ENCODE data around the gene TMEM131.

Gene TMEM131

DNA sequence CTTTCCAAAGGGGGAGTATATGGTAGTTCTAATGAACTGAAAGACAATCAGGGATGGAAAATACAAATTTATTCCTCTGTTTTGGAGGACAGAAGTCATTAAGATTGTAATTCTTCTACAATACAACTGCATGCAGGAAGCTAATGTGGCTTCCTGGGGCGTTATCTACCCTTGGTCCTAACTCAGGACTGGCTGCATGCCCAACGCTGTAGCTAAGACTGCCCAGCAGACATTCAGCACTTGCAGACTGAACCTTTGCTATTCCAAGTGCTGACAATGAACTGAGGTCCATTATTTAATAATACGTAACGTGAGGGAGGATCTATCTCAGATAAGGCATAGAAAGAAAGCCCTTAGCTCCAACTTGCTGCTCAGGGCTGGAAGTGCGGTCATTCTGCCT lies 229.2 kb downstream of the TMEM131 start:
- peaks cover 7% of the 10 kb centered on the region for H3K4me1 ChIP-seq (ENCODE audit: control insufficient read depth, insufficient read depth, low read depth, low read length)
- H3K23ac ChIP-seq (ENCODE audit: low read length in 2 of 2): no peak overlapping the region
- no peak overlapping the region for H3K4me2 ChIP-seq (ENCODE audit: low read length, poor library complexity, severe bottlenecking)
- 95% methylated on average over 5 of the region's 5 CpGs for WGBS
- H3K9me3 ChIP-seq (ENCODE audit: control insufficient read depth, low read length): no peaks in the 10 kb centered on the region
- H3K14ac ChIP-seq (ENCODE audit: low read length in 2 of 2): no peak overlapping the region
- H3K4me3 ChIP-seq (ENCODE audit: insufficient read depth in 1 of 2, low read depth in 1 of 2, low read length in 2 of 2): no peak overlapping the region
- H2AFZ ChIP-seq (ENCODE audit: low read depth, low read length): no peak overlapping the region
- no peaks in the 10 kb centered on the region for H3K27me3 ChIP-seq (ENCODE audit: control insufficient read depth in 1 of 2, insufficient read depth in 1 of 2, low read length in 2 of 2)
- H2BK12ac ChIP-seq (ENCODE audit: low read length in 2 of 2): no peak overlapping the region
- DNase-seq: no peak
- no peaks in the 10 kb centered on the region for H3K79me1 ChIP-seq (replicated peaks; ENCODE audit: low read length, poor library complexity, severe bottlenecking)
- peaks cover 34 to 77% of the 10 kb centered on the region in 2 experiments for H3K36me3 ChIP-seq (ENCODE audit: control insufficient read depth in 1 of 2, insufficient read depth in 2 of 2, low read depth in 1 of 2, low read length in 2 of 2)
- no peak overlapping the region for H2BK5ac ChIP-seq (ENCODE audit: low read depth, low read length, poor library complexity, severe bottlenecking)
- H3K9ac ChIP-seq (ENCODE audit: low read length): no peak overlapping the region
- H3K18ac ChIP-seq (ENCODE audit: low read depth in 1 of 2, low read length in 2 of 2): no peak overlapping the region
- H3K27ac ChIP-seq (ENCODE audit: low read length, poor library complexity, severe bottlenecking): no peak overlapping the region
- H2AK5ac ChIP-seq (ENCODE audit: low read length, severe bottlenecking): no peak overlapping the region
- H2BK120ac ChIP-seq (ENCODE audit: low read depth, low read length): no peak overlapping the region
- H2BK15ac ChIP-seq (ENCODE audit: low read depth, poor library complexity, severe bottlenecking): no peak overlapping the region
- H3K4ac ChIP-seq (ENCODE audit: low read depth in 1 of 2, low read length in 2 of 2): no peak overlapping the region
- H4K91ac ChIP-seq (ENCODE audit: low read length): no peak overlapping the region
- H4K8ac ChIP-seq (ENCODE audit: low read length): no peak overlapping the region

DNA sequence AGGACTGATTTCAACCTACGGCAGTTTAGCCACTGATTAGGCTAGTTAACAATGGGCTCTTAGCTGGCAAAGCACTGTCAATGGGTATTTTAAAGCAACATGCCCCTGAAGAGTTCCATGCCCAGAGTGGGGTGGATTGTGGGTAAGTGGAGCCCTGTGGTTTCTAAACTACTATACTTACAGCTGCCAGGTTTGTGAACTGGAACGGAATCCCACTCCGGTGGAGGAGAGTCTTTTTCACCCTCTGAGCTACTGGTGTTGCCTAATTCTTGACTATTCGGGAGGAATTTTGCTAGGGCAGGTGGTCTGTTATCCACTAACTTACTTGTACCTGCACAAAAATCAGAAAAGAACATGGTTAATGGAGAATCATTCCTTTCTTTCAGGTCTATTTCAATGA lies 229.8 kb downstream of the TMEM131 start:
- no peak overlapping the region for H2AFZ ChIP-seq (ENCODE audit: low read depth, low read length)
- no peak overlapping the region for H3K14ac ChIP-seq (ENCODE audit: low read length in 2 of 2)
- no peak overlapping the region for H4K8ac ChIP-seq (ENCODE audit: low read length)
- H2BK12ac ChIP-seq (ENCODE audit: low read length in 2 of 2): no peak overlapping the region
- no peak overlapping the region for H2AK5ac ChIP-seq (ENCODE audit: low read length, severe bottlenecking)
- no peaks in the 10 kb centered on the region for H3K79me1 ChIP-seq (replicated peaks; ENCODE audit: low read length, poor library complexity, severe bottlenecking)
- H3K4ac ChIP-seq (ENCODE audit: low read depth in 1 of 2, low read length in 2 of 2): no peak overlapping the region
- peaks cover 7% of the 10 kb centered on the region for H3K4me1 ChIP-seq (ENCODE audit: control insufficient read depth, insufficient read depth, low read depth, low read length)
- no peak overlapping the region for H3K9ac ChIP-seq (ENCODE audit: low read length)
- WGBS: 98% methylated on average over 2 of the region's 4 CpGs
- H3K27me3 ChIP-seq (ENCODE audit: control insufficient read depth in 1 of 2, insufficient read depth in 1 of 2, low read length in 2 of 2): no peaks in the 10 kb centered on the region
- H2BK15ac ChIP-seq (ENCODE audit: low read depth, poor library complexity, severe bottlenecking): no peak overlapping the region
- H4K91ac ChIP-seq (ENCODE audit: low read length): no peak overlapping the region
- H3K36me3 ChIP-seq (ENCODE audit: control insufficient read depth in 1 of 2, insufficient read depth in 2 of 2, low read depth in 1 of 2, low read length in 2 of 2): peaks cover 39 to 77% of the 10 kb centered on the region in 2 experiments
- no peak overlapping the region for H3K23ac ChIP-seq (ENCODE audit: low read length in 2 of 2)
- no peak overlapping the region for H3K18ac ChIP-seq (ENCODE audit: low read depth in 1 of 2, low read length in 2 of 2)
- H3K9me3 ChIP-seq (ENCODE audit: control insufficient read depth, low read length): no peaks in the 10 kb centered on the region
- DNase-seq: no peak
- H3K4me3 ChIP-seq (ENCODE audit: insufficient read depth in 1 of 2, low read depth in 1 of 2, low read length in 2 of 2): no peak overlapping the region
- no peak overlapping the region for H3K4me2 ChIP-seq (ENCODE audit: low read length, poor library complexity, severe bottlenecking)
- no peak overlapping the region for H3K27ac ChIP-seq (ENCODE audit: low read length, poor library complexity, severe bottlenecking)
- H2BK5ac ChIP-seq (ENCODE audit: low read depth, low read length, poor library complexity, severe bottlenecking): no peak overlapping the region
- no peak overlapping the region for H2BK120ac ChIP-seq (ENCODE audit: low read depth, low read length)

DNA sequence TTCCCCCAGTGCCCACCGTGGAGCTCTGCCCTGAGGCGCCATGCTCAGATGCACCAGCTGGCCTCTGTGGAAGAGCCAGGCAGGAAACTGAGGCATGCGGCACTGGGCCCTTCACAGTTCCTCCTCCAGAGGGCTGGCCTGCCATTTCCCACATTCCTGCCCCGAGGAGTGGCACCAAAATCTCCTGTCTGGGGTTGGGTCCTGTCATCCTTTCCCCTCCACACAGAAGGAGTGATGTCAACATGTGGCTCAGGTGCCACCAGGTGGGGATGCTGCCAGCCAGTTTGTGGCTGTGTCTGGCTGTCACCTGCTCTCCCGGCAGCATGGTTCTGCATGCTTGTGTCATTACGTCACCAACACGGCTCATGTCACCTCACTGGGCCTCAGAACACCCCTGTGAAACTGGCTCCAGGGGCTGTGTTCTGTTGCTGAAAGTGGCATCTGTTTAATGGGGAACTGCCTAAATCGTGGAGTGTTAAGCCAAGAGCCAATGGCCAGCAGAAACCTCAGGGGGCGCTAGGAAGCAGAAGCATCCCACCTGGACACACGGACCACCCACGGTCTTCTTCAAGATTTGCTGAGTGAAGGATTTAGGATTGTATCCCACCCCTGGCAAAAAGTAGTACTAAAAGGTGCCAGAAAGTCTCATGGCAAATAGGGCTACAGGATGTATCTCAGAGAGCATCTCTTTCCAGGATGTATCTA lies 231.0 kb downstream of the TMEM131 start:
- H2BK12ac ChIP-seq (ENCODE audit: low read length in 2 of 2): no peak overlapping the region
- no peak overlapping the region for H2BK15ac ChIP-seq (ENCODE audit: low read depth, poor library complexity, severe bottlenecking)
- no peak overlapping the region for H2BK120ac ChIP-seq (ENCODE audit: low read depth, low read length)
- H4K8ac ChIP-seq (ENCODE audit: low read length): no peak overlapping the region
- H3K4me1 ChIP-seq (ENCODE audit: control insufficient read depth, insufficient read depth, low read depth, low read length): peaks cover 7% of the 10 kb centered on the region
- H3K23ac ChIP-seq (ENCODE audit: low read length in 2 of 2): no peak overlapping the region
- no peak overlapping the region for H3K14ac ChIP-seq (ENCODE audit: low read length in 2 of 2)
- H3K9me3 ChIP-seq (ENCODE audit: control insufficient read depth, low read length): no peaks in the 10 kb centered on the region
- H3K4me3 ChIP-seq (ENCODE audit: insufficient read depth in 1 of 2, low read depth in 1 of 2, low read length in 2 of 2): no peak overlapping the region
- no peak overlapping the region for H3K18ac ChIP-seq (ENCODE audit: low read depth in 1 of 2, low read length in 2 of 2)
- no peaks in the 10 kb centered on the region for H3K27me3 ChIP-seq (ENCODE audit: control insufficient read depth in 1 of 2, insufficient read depth in 1 of 2, low read length in 2 of 2)
- no peak overlapping the region for H3K27ac ChIP-seq (ENCODE audit: low read length, poor library complexity, severe bottlenecking)
- no peak for DNase-seq
- H3K36me3 ChIP-seq (ENCODE audit: control insufficient read depth in 1 of 2, insufficient read depth in 2 of 2, low read depth in 1 of 2, low read length in 2 of 2): peaks cover 49 to 77% of the 10 kb centered on the region in 2 experiments
- no peaks in the 10 kb centered on the region for H3K79me1 ChIP-seq (replicated peaks; ENCODE audit: low read length, poor library complexity, severe bottlenecking)
- no peak overlapping the region for H2AK5ac ChIP-seq (ENCODE audit: low read length, severe bottlenecking)
- no peak overlapping the region for H3K9ac ChIP-seq (ENCODE audit: low read length)
- no peak overlapping the region for H3K4ac ChIP-seq (ENCODE audit: low read depth in 1 of 2, low read length in 2 of 2)
- H3K4me2 ChIP-seq (ENCODE audit: low read length, poor library complexity, severe bottlenecking): no peak overlapping the region
- 96% methylated on average over 11 of the region's 11 CpGs for WGBS
- no peak overlapping the region for H2AFZ ChIP-seq (ENCODE audit: low read depth, low read length)
- no peak overlapping the region for H2BK5ac ChIP-seq (ENCODE audit: low read depth, low read length, poor library complexity, severe bottlenecking)
- peak overlapping the region; percentile 22 for H4K91ac ChIP-seq (ENCODE audit: low read length)

DNA sequence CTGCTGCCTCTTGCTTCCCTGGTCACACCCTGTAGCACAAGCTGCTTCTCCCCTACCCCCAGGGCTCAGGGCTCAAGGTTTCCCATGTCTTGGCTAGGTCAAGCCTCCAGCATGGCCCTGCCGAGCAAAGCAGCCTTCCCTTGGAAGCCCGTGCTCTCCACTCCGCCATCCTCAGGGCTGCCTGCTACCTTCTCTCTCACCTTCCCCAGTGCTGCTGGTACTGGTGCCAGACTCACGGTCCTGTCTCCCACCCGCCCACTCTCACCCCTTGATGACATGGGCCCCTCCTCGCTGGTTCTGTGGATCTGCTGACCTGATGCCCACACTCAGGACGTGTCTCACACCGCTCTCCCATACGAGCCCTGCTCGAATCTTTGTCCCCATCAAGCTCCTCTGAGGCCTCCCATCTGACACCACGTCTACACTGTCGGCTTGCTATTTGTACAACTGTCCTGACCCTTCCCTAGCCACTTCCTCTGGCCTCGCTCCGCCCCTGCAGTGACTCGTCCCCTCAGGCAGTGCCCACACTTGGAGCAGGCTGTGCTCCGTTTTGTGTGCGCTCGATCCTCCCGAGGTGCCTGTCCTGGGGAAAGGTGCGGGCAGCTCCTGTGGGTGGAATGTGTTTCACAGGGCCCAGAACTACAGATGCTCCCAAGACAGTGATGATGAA lies 232.4 kb downstream of the TMEM131 start:
- Histone ChIP-seq H3K9me3 (ENCODE audit: control insufficient read depth, low read length) (no peaks in the 10 kb centered on the region), H3K23ac (ENCODE audit: low read length in 2 of 2) (no peak overlapping the region), H2BK12ac (ENCODE audit: low read length in 2 of 2) (no peak overlapping the region), H3K4ac (ENCODE audit: low read depth in 1 of 2, low read length in 2 of 2) (no peak overlapping the region), H3K27ac (ENCODE audit: low read length, poor library complexity, severe bottlenecking) (no peak overlapping the region), H3K4me2 (ENCODE audit: low read length, poor library complexity, severe bottlenecking) (no peak overlapping the region), H3K36me3 (ENCODE audit: control insufficient read depth in 1 of 2, insufficient read depth in 2 of 2, low read depth in 1 of 2, low read length in 2 of 2) (peaks cover 63 to 89% of the 10 kb centered on the region in 2 experiments), H4K8ac (ENCODE audit: low read length) (no peak overlapping the region), H2BK15ac (ENCODE audit: low read depth, poor library complexity, severe bottlenecking) (no peak overlapping the region), H3K27me3 (ENCODE audit: control insufficient read depth in 1 of 2, insufficient read depth in 1 of 2, low read length in 2 of 2) (no peaks in the 10 kb centered on the region), H2BK5ac (ENCODE audit: low read depth, low read length, poor library complexity, severe bottlenecking) (no peak overlapping the region), H3K79me1 (replicated peaks; ENCODE audit: low read length, poor library complexity, severe bottlenecking) (no peaks in the 10 kb centered on the region), H2AFZ (ENCODE audit: low read depth, low read length) (no peak overlapping the region), H3K4me3 (ENCODE audit: insufficient read depth in 1 of 2, low read depth in 1 of 2, low read length in 2 of 2) (no peak overlapping the region), H3K4me1 (ENCODE audit: control insufficient read depth, insufficient read depth, low read depth, low read length) (peaks cover 7% of the 10 kb centered on the region), H3K18ac (ENCODE audit: low read depth in 1 of 2, low read length in 2 of 2) (peak overlapping the region in 1 of 2 experiments; percentile 16), H2AK5ac (ENCODE audit: low read length, severe bottlenecking) (no peak overlapping the region), H3K14ac (ENCODE audit: low read length in 2 of 2) (no peak overlapping the region), H3K9ac (ENCODE audit: low read length) (no peak overlapping the region), H4K91ac (ENCODE audit: low read length) (no peak overlapping the region), H2BK120ac (ENCODE audit: low read depth, low read length) (no peak overlapping the region)
- WGBS: 79% methylated on average over 20 of the region's 20 CpGs
- no peak for DNase-seq
